ENCODE measurements around the gene RMDN3.
A peak's percentile ranks its signal among the peaks of the same experiment; 100 is the strongest.

The RMDN3 gene

GRCh38 chr15:40756938-40757337 lies 1.9 kb upstream of the RMDN3 start:
- Histone ChIP-seq H2AFZ (ENCODE audit: low read length) (no peak overlapping the region), H3K9me2 (replicated peaks; ENCODE audit: low read depth, low read length) (no peaks in the 10 kb centered on the region), H3K79me2 (ENCODE audit: insufficient read depth, low read length) (peaks cover 29% of the 10 kb centered on the region), H3K9ac (ENCODE audit: low read depth, low read length, poor library complexity, severe bottlenecking) (peak overlapping the region; percentile 56), H3K27me3 (ENCODE audit: insufficient read depth, low read length, poor library complexity, severe bottlenecking) (no peaks in the 10 kb centered on the region), H3K36me3 (ENCODE audit: insufficient read depth, low read length) (no peaks in the 10 kb centered on the region), H3F3A (ENCODE audit: low read depth) (peaks cover 6% of the 10 kb centered on the region; the same call in 1 of the 2 replicates), H3K4me1 (ENCODE audit: insufficient read depth, low read length, poor library complexity, severe bottlenecking) (peaks cover 36% of the 10 kb centered on the region), H4K20me1 (ENCODE audit: insufficient read depth, low read length, poor library complexity, severe bottlenecking) (peaks cover 3% of the 10 kb centered on the region), H3K4me2 (ENCODE audit: low read depth, low read length, poor library complexity, severe bottlenecking) (peak overlapping the region; percentile 69), H3K9me3 (ENCODE audit: insufficient read depth, low read depth, low read length) (no peaks in the 10 kb centered on the region), H3K4me3 (ENCODE audit: low read length, poor library complexity, severe bottlenecking) (peak overlapping the region; percentile 19)
- TF ChIP-seq EZH2phosphoT487 (IDR thresholded peaks at IDR 0.05; ENCODE audit: borderline replicate concordance): no peak
- TF ChIP-seq CTCF (conservative IDR thresholded peaks at IDR 0.05; ENCODE audit: low read length): no peak

GRCh38 chr15:40755812-40756208 lies 756 bp upstream of the RMDN3 start:
- Histone ChIP-seq H3K9me2 (replicated peaks; ENCODE audit: low read depth, low read length) (no peaks in the 10 kb centered on the region), H3K4me2 (ENCODE audit: low read depth, low read length, poor library complexity, severe bottlenecking) (peak overlapping the region; percentile 79), H3K9ac (ENCODE audit: low read depth, low read length, poor library complexity, severe bottlenecking) (peak overlapping the region; percentile 96), H3K36me3 (ENCODE audit: insufficient read depth, low read length) (peaks cover 5% of the 10 kb centered on the region; the same call in 1 of the 2 replicates), H3K4me3 (ENCODE audit: low read length, poor library complexity, severe bottlenecking) (peak overlapping the region; percentile 98), H4K20me1 (ENCODE audit: insufficient read depth, low read length, poor library complexity, severe bottlenecking) (peaks cover 3% of the 10 kb centered on the region), H3K27me3 (ENCODE audit: insufficient read depth, low read length, poor library complexity, severe bottlenecking) (no peaks in the 10 kb centered on the region), H3F3A (ENCODE audit: low read depth) (peaks cover 6% of the 10 kb centered on the region; the same call in 1 of the 2 replicates), H3K79me2 (ENCODE audit: insufficient read depth, low read length) (peaks cover 36% of the 10 kb centered on the region), H3K4me1 (ENCODE audit: insufficient read depth, low read length, poor library complexity, severe bottlenecking) (peaks cover 36% of the 10 kb centered on the region), H2AFZ (ENCODE audit: low read length) (peak overlapping the region; percentile 70), H3K9me3 (ENCODE audit: insufficient read depth, low read depth, low read length) (no peaks in the 10 kb centered on the region)
- no peak for TF ChIP-seq EZH2phosphoT487 (IDR thresholded peaks at IDR 0.05; ENCODE audit: borderline replicate concordance)
- no peak for TF ChIP-seq CTCF (conservative IDR thresholded peaks at IDR 0.05; ENCODE audit: low read length)

- peaks cover 3% of the 10 kb centered on the region; the same call in 1 of the 2 replicates for H3F3A ChIP-seq (ENCODE audit: low read depth)
- peaks cover 5% of the 10 kb centered on the region; the same call in 1 of the 2 replicates for H3K36me3 ChIP-seq (ENCODE audit: insufficient read depth, low read length)
- H3K9ac ChIP-seq (ENCODE audit: low read depth, low read length, poor library complexity, severe bottlenecking): peak overlapping the region; percentile 96
- no peaks in the 10 kb centered on the region for H3K9me3 ChIP-seq (ENCODE audit: insufficient read depth, low read depth, low read length)
- peaks cover 3% of the 10 kb centered on the region for H4K20me1 ChIP-seq (ENCODE audit: insufficient read depth, low read length, poor library complexity, severe bottlenecking)
- no peaks in the 10 kb centered on the region for H3K27me3 ChIP-seq (ENCODE audit: insufficient read depth, low read length, poor library complexity, severe bottlenecking)
- TF ChIP-seq CTCF (conservative IDR thresholded peaks at IDR 0.05; ENCODE audit: low read length): no peak
- no peak for TF ChIP-seq EZH2phosphoT487 (IDR thresholded peaks at IDR 0.05; ENCODE audit: borderline replicate concordance)
- H2AFZ ChIP-seq (ENCODE audit: low read length): peak overlapping the region; percentile 91
- H3K4me2 ChIP-seq (ENCODE audit: low read depth, low read length, poor library complexity, severe bottlenecking): peak overlapping the region; percentile 92
- no peaks in the 10 kb centered on the region for H3K9me2 ChIP-seq (replicated peaks; ENCODE audit: low read depth, low read length)
- peaks cover 36% of the 10 kb centered on the region for H3K4me1 ChIP-seq (ENCODE audit: insufficient read depth, low read length, poor library complexity, severe bottlenecking)
- peak overlapping the region; percentile 98 for H3K4me3 ChIP-seq (ENCODE audit: low read length, poor library complexity, severe bottlenecking)
- peaks cover 36% of the 10 kb centered on the region for H3K79me2 ChIP-seq (ENCODE audit: insufficient read depth, low read length)
Observed at GRCh38 chr15:40754574-40754882, 526 bp downstream of the RMDN3 start.

Data from Loucy (cell line).